ENCODE data around the gene AAMDC.
"Not testable (repeated sequence)": the region's sequence is repeated elsewhere in the genome, so short reads cannot be mapped to it uniquely, and the experiment has no call there.

Gene AAMDC

GRCh38 chr11:77868744-77869143 lies 47.8 kb downstream of the AAMDC start:
- DNase-seq (ENCODE audit: low spot score) (no peak), ATAC-seq (ENCODE audit: low read depth) (no peak)
- H3K27me3 ChIP-seq (ENCODE audit: insufficient read depth, poor library complexity, severe bottlenecking): no peaks in the 10 kb centered on the region
- no peak overlapping the region for H3K27ac ChIP-seq (ENCODE audit: poor library complexity, severe bottlenecking)
- TF ChIP-seq CTCF (IDR thresholded peaks at IDR 0.05; ENCODE audit: poor library complexity, severe bottlenecking): no peak
- no peaks in the 10 kb centered on the region for H3K4me1 ChIP-seq (ENCODE audit: insufficient read depth, poor library complexity, severe bottlenecking)
- no peaks in the 10 kb centered on the region for H3K9me3 ChIP-seq (ENCODE audit: severe bottlenecking)
- no peaks in the 10 kb centered on the region for H3K36me3 ChIP-seq (ENCODE audit: low read depth)
- no peak overlapping the region for H3K4me3 ChIP-seq (ENCODE audit: severe bottlenecking)

DNA sequence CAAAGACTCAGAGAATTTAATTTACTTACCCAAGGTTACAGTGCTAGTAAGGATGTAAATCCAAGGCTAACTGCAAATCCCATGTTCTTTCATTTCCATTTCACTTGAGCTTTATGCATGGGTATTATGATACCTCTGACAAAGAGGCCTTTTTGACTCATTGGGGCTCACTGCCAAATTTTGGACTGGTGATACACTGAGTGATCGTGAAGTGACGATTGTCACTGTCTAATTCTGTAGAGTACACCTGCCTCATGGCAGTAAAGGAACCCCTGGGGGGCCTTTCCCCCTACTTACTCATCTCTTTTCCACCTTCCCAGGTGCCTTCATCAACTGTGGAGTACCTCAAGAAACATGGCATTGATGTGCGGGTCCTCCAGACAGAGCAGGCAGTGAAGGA lies 50.9 kb downstream of the AAMDC start:
- H3K4me3 ChIP-seq (ENCODE audit: severe bottlenecking): no peak overlapping the region
- H3K27me3 ChIP-seq (ENCODE audit: insufficient read depth, poor library complexity, severe bottlenecking): no peaks in the 10 kb centered on the region
- no peaks in the 10 kb centered on the region for H3K9me3 ChIP-seq (ENCODE audit: severe bottlenecking)
- ATAC-seq (ENCODE audit: low read depth) (no peak), DNase-seq (ENCODE audit: low spot score) (no peak)
- no peaks in the 10 kb centered on the region; the same call in 1 of the 2 replicates for H3K36me3 ChIP-seq (ENCODE audit: low read depth)
- no peak for TF ChIP-seq CTCF (IDR thresholded peaks at IDR 0.05; ENCODE audit: poor library complexity, severe bottlenecking)
- no peak overlapping the region for H3K27ac ChIP-seq (ENCODE audit: poor library complexity, severe bottlenecking)
- no peaks in the 10 kb centered on the region for H3K4me1 ChIP-seq (ENCODE audit: insufficient read depth, poor library complexity, severe bottlenecking)

DNA sequence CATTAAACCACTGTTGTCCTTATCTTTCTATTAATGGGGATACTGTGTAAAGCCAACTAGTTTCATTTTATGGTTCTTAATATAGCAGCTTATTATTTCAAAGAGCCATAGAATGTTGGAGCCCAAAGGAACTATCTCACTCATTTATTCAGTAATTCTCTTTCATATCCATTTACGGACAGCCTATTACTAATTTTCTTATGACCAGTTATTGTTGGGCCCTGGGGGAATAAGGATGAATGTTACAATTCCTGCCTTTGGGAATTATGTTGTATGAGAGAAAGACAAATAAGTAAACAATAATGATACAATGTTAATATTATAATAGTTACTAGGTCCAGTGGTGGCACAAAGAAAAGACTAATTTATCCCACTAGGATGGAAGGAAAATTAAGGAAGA lies 52.4 kb downstream of the AAMDC start:
- no peak overlapping the region for H3K4me3 ChIP-seq (ENCODE audit: severe bottlenecking)
- ATAC-seq (ENCODE audit: low read depth): no peak
- DNase-seq (ENCODE audit: low spot score): no peak
- H3K36me3 ChIP-seq (ENCODE audit: low read depth): peaks cover 5% of the 10 kb centered on the region
- no peak overlapping the region for H3K27ac ChIP-seq (ENCODE audit: poor library complexity, severe bottlenecking)
- no peaks in the 10 kb centered on the region for H3K27me3 ChIP-seq (ENCODE audit: insufficient read depth, poor library complexity, severe bottlenecking)
- no peaks in the 10 kb centered on the region for H3K9me3 ChIP-seq (ENCODE audit: severe bottlenecking)
- no peak for TF ChIP-seq CTCF (IDR thresholded peaks at IDR 0.05; ENCODE audit: poor library complexity, severe bottlenecking)
- no peaks in the 10 kb centered on the region for H3K4me1 ChIP-seq (ENCODE audit: insufficient read depth, poor library complexity, severe bottlenecking)

- H3K4me1 ChIP-seq (ENCODE audit: insufficient read depth, poor library complexity, severe bottlenecking): no peaks in the 10 kb centered on the region
- no peak overlapping the region for H3K4me3 ChIP-seq (ENCODE audit: severe bottlenecking)
- peaks cover 11% of the 10 kb centered on the region for H3K36me3 ChIP-seq (ENCODE audit: low read depth)
- H3K9me3 ChIP-seq (ENCODE audit: severe bottlenecking): no peaks in the 10 kb centered on the region
- TF ChIP-seq CTCF (IDR thresholded peaks at IDR 0.05; ENCODE audit: poor library complexity, severe bottlenecking): no peak
- no peak overlapping the region for H3K27ac ChIP-seq (ENCODE audit: poor library complexity, severe bottlenecking)
- ATAC-seq (ENCODE audit: low read depth) (no peak), DNase-seq (ENCODE audit: low spot score) (no peak)
- no peaks in the 10 kb centered on the region for H3K27me3 ChIP-seq (ENCODE audit: insufficient read depth, poor library complexity, severe bottlenecking)
These were observed 53.3 kb downstream of the AAMDC start for GRCh38 chr11:77874206-77874605.

- H3K4me3 ChIP-seq (ENCODE audit: severe bottlenecking): no peak overlapping the region
- H3K27ac ChIP-seq (ENCODE audit: poor library complexity, severe bottlenecking): no peak overlapping the region
- H3K4me1 ChIP-seq (ENCODE audit: insufficient read depth, poor library complexity, severe bottlenecking): no peaks in the 10 kb centered on the region
- DNase-seq (ENCODE audit: low spot score): no peak
- H3K36me3 ChIP-seq (ENCODE audit: low read depth): peaks cover 15% of the 10 kb centered on the region
- H3K27me3 ChIP-seq (ENCODE audit: insufficient read depth, poor library complexity, severe bottlenecking): no peaks in the 10 kb centered on the region
- TF ChIP-seq CTCF (IDR thresholded peaks at IDR 0.05; ENCODE audit: poor library complexity, severe bottlenecking): no peak
- H3K9me3 ChIP-seq (ENCODE audit: severe bottlenecking): no peaks in the 10 kb centered on the region
- ATAC-seq (ENCODE audit: low read depth): no peak
These were observed 55.1 kb downstream of the AAMDC start for GRCh38 chr11:77876045-77876444.

DNA sequence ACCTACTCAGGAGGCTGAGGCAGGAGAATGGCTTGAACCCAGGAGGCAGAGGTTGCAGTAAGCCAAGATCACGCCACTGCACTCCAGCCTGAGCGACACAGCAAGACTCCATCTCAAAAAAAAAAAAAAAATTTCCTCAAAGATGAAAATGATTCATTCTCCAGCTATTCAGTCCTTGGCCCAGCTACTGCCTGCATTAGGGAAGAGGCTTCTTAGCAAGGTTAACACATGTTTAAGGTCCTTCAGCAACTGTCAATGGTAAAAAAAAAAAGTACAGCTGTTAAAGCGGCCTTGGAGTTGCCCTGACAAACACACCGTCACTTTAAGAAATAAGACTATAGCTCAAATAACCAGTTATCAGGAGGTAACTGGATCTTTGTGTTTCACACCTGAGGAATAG lies 57.3 kb downstream of the AAMDC start:
- H3K9me3 ChIP-seq (ENCODE audit: severe bottlenecking); H3K27me3 ChIP-seq (ENCODE audit: insufficient read depth, poor library complexity, severe bottlenecking); H3K4me3 ChIP-seq (ENCODE audit: severe bottlenecking); H3K27ac ChIP-seq (ENCODE audit: poor library complexity, severe bottlenecking); H3K4me1 ChIP-seq (ENCODE audit: insufficient read depth, poor library complexity, severe bottlenecking); DNase-seq (ENCODE audit: low spot score): not testable (repeated sequence)
- ATAC-seq (ENCODE audit: low read depth): peak; percentile 66
- peaks cover 15% of the 10 kb centered on the region for H3K36me3 ChIP-seq (ENCODE audit: low read depth)

Measured in RWPE2 (cell line).